Epidermal melanocyte (primary cell): Measurements from ENCODE around the gene PTPN22.

Experiments used
- DNase-seq: peaks from one replicate; pipeline ENCODE4 v3.0.0; 2011; ENCODE audit warnings: low spot score; ENCODE audit not compliant: insufficient read length

Gene PTPN22

DNA sequence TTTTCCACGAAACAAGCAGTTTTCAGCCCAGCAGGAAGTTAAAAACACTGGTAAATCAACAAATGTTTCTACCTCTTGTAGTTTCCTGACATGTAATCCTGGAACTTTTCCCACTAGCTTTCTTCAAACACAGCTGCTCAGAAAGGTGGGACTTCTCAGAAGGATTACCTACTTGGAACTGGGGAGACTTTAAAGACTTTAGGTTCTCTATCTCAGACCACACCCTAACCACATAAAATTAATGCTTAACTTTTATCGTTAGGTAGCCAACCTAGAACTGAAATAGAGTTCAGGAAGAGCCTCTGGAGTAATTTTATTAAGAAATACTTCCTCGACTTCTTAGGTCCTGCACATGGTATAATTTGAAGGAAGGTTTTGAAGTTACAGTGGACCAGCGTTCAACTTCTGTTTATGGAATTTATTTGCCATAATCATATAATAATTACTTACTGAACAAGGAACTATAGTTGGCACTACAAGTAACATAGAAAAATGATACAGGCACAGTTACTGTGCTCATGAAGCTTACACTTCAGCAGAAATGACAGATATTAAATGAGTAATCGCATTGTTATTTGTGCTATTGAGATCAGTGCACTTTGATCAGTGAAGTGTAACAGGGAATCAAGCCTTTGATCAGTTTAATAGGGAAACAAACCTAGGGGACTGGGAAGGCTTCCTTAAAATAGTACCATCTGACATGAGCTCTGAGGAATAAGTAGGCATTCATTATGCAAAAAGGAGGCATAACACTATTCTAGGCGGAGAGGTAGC lies 16.1 kb upstream of the PTPN22 start, which contains the start of gene BCL2L15:
Gene BCL2L15 (minus strand): TSS at position 180 of the 774 bp plus-strand sequence. CDS start 206 bp downstream, outside the sequence.
- DNase-seq: no peak

DNA sequence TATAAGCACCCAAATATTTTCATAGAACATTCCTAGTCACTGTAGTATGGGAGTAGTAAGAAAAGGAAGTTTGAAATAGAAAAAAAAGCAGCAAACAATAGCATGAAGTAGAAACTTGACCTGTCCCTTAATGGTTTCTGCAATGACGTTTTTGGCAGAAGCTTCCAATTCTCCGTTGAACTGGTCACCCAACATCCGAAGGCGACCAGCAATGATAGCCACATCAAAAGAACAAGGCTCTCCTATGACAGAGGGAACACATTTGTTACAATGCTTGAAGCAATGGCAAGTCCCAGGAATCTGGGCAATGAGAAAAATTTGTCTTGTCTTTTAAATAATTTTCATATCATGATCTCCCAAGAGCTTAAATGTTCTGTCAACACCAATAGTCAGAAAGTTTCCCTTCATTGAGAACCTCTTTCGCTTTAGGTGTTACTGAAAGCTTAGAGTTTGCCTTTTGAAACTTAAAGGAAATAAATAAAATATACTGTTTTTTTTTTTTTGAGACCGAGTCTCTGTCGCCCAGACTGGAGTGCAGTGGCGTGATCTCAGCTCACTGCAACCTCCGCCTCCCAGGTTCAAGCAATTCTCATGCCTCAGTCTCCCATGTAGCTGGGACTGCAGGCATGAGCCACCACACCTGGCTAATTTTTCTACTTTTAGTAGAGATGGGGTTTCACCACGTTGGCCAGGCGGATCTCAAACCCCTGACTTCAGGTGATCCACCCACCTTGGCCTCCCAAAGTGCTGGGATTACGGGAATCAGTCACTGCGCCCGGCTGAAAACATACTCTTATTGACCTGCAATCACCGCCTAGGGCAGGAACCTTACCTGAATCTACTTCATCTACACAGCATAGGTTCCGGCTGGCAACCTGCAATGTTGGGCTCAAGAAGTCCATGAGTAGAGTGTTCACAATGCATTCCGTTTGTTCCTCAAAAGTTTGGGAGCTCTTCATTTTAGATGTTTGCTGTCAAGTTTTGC lies 15.2 kb upstream of the PTPN22 start:
- no peak for DNase-seq

DNA sequence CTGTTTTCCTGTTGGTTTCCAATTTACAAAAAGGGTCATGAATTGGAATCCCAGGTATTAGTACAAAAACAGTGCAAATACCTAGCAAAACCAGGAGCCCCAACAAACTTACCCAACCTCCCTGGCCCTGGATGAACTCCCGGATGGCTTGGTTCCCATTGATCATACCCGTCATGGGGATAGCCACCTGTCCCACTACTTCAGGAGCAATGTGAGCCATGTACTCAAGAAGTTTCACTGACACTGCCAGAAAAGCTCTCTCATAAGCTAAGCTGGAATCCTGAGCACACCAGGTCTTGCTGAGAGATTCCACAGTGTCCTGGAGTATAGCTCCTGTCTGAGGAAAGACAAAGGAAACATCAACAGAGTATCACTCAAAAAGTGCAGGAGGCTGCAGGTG lies 10.1 kb upstream of the PTPN22 start:
- DNase-seq: no peak

- no peak for DNase-seq
Measured at GRCh38 chr1:113879739-113880038, 8.2 kb upstream of the PTPN22 start.

GRCh38 chr1:113876176-113876575 lies 4.7 kb upstream of the PTPN22 start:
- no peak for DNase-seq

GRCh38 chr1:113875714-113876113 lies 4.2 kb upstream of the PTPN22 start:
- no peak for DNase-seq

DNA sequence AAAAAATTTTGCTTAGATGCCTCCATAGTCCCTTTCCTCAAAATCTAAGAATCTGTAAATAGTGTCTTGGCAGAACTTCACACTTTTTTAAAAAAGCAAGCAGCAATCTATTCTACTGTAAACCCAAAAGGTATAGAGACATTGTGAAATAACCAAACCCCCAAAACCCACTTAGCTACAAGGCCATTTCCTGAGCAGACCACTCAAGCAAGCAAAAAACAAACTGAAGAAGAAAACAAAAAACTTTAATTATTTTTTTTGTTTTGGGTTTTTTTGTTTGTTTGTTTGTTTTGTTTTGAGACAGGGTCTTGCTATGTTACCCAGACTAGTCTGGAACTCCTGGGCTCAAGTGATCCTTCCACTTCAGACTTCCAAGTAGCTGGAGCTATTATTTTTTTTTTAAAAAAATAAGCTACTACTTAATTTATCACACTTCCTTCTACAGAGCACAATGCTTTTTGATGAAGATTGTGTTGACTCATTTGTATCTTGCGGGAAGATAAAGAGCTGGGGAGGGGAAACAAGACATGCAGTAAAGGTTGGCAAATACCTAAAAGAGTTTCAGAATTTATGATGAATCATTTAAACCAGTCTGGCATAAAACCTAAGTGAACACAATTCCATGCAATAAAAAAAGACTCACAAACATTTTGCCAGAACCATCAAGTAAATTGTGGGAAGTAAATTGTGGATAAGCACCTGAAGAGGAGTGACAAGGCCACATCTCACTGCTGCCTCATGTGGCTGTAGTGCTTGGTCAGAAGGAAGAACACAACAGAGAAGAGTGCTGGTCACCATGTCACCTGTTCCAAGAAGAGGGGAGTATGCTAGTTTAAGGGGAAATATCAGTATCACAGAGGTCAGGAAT lies 2.7 kb upstream of the PTPN22 start:
- DNase-seq: no peak

GRCh38 chr1:113872219-113872935 lies 865 bp upstream of the PTPN22 start:
- DNase-seq: no peak

GRCh38 chr1:113870778-113871177 lies 734 bp downstream of the PTPN22 start:
- DNase-seq: no peak

DNA sequence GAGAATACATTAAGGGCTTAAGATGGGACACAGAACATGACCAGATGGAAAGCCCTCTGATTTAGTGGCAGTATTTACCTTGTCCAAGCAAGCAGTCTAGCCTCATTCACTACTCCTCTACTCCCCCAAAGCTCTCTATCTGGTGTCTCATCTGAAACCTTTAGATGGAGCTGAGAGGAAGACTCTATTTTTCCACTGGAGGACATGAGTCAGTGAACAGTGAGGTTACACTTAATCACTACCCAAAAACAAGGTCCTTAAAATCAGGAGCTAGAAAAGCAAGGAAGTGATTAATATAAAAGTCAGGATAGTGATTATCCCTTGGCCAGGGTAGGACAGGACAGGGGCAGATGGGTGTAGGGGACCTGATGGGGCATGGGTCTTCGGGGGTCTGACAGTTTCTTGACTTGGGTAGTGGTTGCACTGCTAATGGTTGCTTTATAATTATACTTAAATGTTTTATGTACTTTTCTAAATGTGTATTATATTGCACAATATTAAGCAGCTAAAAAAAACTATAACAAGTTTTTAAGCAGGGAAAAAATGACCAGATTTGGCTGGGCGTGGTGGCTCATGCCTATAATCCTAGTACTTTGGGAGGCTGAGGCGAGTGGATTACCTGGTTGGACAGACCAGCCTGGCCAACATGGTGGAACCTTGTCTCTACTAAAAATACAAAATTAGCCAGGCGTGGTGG lies 3.0 kb downstream of the PTPN22 start:
- DNase-seq: no peak

- no peak for DNase-seq
Measured at GRCh38 chr1:113861641-113862040, 9.9 kb downstream of the PTPN22 start.

DNA sequence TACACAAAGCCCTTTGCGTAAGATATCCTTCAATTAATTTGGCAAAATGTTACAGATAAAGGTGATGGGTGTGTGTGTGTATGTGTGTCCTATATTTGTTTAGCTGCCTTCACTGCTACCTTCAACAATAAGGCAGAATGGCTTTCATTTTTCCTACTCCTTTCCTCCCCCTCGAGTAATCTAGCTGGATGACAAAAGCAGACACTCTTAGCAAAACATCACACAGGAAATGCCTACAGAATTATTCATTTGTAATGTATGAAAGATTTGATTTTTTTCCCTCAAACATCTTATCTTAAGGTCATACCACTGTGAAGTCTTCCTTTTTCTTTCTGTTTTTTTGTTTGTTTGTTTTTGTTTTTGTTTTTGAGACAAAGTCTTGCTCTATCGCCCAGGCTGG lies 10.6 kb downstream of the PTPN22 start:
- DNase-seq: no peak

- DNase-seq: no peak
Measured at GRCh38 chr1:113859478-113860175, 11.9 kb downstream of the PTPN22 start.

- DNase-seq: no peak
Measured at GRCh38 chr1:113858982-113859381, 12.5 kb downstream of the PTPN22 start.

DNA sequence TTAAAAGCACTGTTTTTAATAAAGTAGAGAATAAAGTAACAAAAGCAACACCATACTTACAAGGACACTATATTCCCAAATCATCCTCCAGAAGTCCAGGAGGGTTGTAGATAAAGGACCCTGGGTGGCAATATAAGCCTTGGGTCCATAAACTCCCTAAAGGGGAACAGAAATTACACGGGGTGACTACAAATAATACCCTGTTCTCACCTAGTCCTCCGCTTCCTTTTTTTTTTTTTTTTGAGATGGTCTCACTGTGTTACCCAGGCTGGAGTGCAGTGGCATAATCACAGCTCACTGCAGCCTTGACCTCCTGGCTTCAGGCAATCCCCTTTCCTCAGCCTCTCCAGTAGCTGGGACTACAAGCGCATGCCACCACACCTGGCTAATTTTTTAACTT lies 13.1 kb downstream of the PTPN22 start:
- no peak for DNase-seq

- no peak for DNase-seq
Measured at GRCh38 chr1:113857776-113858175, 13.7 kb downstream of the PTPN22 start.

- no peak for DNase-seq
Measured at GRCh38 chr1:113856401-113856790, 15.1 kb downstream of the PTPN22 start.

GRCh38 chr1:113855630-113856400 lies 15.7 kb downstream of the PTPN22 start:
- no peak for DNase-seq

DNA sequence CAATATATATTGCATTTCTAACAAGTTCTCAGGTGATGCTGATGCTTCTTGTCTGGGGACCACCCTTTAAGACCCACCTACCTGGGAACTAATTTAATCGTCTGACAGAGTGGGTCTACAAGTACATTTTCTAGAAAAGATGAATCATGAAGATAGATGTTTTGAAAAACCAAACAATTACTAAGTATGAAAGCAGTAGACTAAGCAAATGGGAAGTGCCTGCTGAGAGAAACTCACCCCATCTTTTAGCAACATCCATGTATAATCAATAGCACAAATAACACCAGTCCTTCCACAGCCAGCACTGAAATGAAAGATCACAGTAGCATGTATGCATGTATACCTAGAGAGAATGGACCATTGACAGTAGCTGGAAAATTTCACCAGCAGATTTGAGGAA lies 17.3 kb downstream of the PTPN22 start:
- no peak for DNase-seq
